Neural cell (in vitro differentiated cells): ENCODE data around the gene SLC6A19.

Experiments
- EZH2 ChIP-seq: fragments of 200-600, 300-800 bp; shearing (Covaris generic), sonication (generic); IDR thresholded peaks from 2 replicates; pipeline ENCODE4 v1.6.1; 2014; ENCODE audit warnings: antibody characterized with exemption, low read length, borderline replicate concordance, mild to moderate bottlenecking; ENCODE audit not compliant: insufficient read depth, poor library complexity, severe bottlenecking
- MXI1 ChIP-seq: fragments of 450-650 bp; conservative IDR thresholded peaks from 2 replicates; pipeline ENCODE4 v1.6.1; 2014; ENCODE audit warnings: antibody characterized with exemption, mild to moderate bottlenecking; ENCODE audit not compliant: poor library complexity, severe bottlenecking
- POLR2AphosphoS5 ChIP-seq: IDR thresholded peaks from 2 replicates; pipeline ENCODE4 v1.6.1; 2012
- RAD21 ChIP-seq: fragments of 450-650 bp; conservative IDR thresholded peaks from 2 replicates; pipeline ENCODE4 v1.6.1; 2014; ENCODE audit warnings: antibody characterized with exemption, mild to moderate bottlenecking, moderate library complexity
- SMC3 ChIP-seq: fragments of 450-650 bp; conservative IDR thresholded peaks from 2 replicates; pipeline ENCODE4 v1.6.1; 2014; ENCODE audit warnings: antibody characterized with exemption, mild to moderate bottlenecking, moderate library complexity; ENCODE audit not compliant: poor library complexity
- TF ChIP-seq, protein P1 (sequence below): fragments of 450-650 bp; IDR thresholded peaks from 2 replicates; pipeline ENCODE4 v1.5.1; 2014; ENCODE audit warnings: antibody characterized with exemption, mild to moderate bottlenecking, moderate library complexity; ENCODE audit not compliant: poor library complexity, severe bottlenecking

DNA sequence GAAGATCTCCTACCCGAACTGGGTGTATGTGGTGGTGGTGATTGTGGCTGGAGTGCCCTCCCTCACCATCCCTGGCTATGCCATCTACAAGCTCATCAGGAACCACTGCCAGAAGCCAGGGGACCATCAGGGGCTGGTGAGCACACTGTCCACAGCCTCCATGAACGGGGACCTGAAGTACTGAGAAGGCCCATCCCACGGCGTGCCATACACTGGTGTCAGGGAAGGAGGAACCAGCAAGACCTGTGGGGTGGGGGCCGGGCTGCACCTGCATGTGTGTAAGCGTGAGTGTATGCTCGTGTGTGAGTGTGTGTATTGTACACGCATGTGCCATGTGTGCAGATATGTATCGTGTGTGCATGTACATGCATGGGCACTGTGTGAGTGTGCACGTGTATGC is 20.3 kb downstream of the SLC6A19 start:
- TF ChIP-seq, protein P1, sequence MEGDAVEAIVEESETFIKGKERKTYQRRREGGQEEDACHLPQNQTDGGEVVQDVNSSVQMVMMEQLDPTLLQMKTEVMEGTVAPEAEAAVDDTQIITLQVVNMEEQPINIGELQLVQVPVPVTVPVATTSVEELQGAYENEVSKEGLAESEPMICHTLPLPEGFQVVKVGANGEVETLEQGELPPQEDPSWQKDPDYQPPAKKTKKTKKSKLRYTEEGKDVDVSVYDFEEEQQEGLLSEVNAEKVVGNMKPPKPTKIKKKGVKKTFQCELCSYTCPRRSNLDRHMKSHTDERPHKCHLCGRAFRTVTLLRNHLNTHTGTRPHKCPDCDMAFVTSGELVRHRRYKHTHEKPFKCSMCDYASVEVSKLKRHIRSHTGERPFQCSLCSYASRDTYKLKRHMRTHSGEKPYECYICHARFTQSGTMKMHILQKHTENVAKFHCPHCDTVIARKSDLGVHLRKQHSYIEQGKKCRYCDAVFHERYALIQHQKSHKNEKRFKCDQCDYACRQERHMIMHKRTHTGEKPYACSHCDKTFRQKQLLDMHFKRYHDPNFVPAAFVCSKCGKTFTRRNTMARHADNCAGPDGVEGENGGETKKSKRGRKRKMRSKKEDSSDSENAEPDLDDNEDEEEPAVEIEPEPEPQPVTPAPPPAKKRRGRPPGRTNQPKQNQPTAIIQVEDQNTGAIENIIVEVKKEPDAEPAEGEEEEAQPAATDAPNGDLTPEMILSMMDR, result no peak
- TF ChIP-seq RAD21 (no peak), SMC3 (no peak), EZH2 (no peak), POLR2AphosphoS5 (no peak), MXI1 (no peak)
